ENCODE results near the gene APBA1.

The APBA1 gene

GRCh38 chr9:69515810-69516209 lies 156.4 kb downstream of the APBA1 start:
- no peak for TF ChIP-seq CTCF (IDR thresholded peaks at IDR 0.05)

GRCh38 chr9:69513141-69513820 lies 158.9 kb downstream of the APBA1 start:
- no peak for TF ChIP-seq CTCF (IDR thresholded peaks at IDR 0.05)

- no peak for TF ChIP-seq CTCF (IDR thresholded peaks at IDR 0.05)
These were observed 168.1 kb downstream of the APBA1 start for GRCh38 chr9:69504058-69504457.

- TF ChIP-seq CTCF (IDR thresholded peaks at IDR 0.05), result no peak
These were observed 169.4 kb downstream of the APBA1 start for GRCh38 chr9:69502671-69503301.

- TF ChIP-seq CTCF (IDR thresholded peaks at IDR 0.05), result no peak
These were observed 171.3 kb downstream of the APBA1 start for GRCh38 chr9:69500896-69501295.

- TF ChIP-seq CTCF (IDR thresholded peaks at IDR 0.05), result no peak
These were observed 172.2 kb downstream of the APBA1 start for GRCh38 chr9:69499959-69500358.

GRCh38 chr9:69499407-69499806 lies 172.8 kb downstream of the APBA1 start:
- TF ChIP-seq CTCF (IDR thresholded peaks at IDR 0.05), result no peak
